ENCODE results near the gene SCN5A.

SCN5A gene

DNA sequence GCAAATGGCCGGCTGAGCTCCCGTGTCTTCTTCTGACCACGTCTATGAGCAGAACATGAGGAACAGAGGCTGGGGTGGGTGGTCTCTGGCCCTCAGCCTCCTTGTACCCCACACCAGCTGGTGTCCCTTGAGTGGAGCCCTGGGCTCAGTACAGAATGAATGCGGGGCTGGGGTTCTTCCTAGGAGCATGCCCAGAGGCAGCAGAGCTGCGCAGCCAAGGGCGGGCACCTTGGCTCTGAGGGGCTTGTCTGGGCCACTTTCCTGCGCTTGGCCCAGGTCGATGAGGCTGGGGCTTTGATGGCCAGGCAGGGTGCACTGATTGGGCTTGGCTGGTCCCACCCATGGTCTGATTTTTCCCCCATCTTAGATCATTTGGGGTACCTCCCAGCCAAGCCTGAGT lies 6.4 kb downstream of the SCN5A start:
- H3K4me1 ChIP-seq: no peaks in the 10 kb centered on the region
- no peak overlapping the region for H3K4me3 ChIP-seq (ENCODE audit: low read depth, low read length)
- H3K27me3 ChIP-seq: no peaks in the 10 kb centered on the region
- no peaks in the 10 kb centered on the region for H3K9me3 ChIP-seq
- TF ChIP-seq, protein P1, sequence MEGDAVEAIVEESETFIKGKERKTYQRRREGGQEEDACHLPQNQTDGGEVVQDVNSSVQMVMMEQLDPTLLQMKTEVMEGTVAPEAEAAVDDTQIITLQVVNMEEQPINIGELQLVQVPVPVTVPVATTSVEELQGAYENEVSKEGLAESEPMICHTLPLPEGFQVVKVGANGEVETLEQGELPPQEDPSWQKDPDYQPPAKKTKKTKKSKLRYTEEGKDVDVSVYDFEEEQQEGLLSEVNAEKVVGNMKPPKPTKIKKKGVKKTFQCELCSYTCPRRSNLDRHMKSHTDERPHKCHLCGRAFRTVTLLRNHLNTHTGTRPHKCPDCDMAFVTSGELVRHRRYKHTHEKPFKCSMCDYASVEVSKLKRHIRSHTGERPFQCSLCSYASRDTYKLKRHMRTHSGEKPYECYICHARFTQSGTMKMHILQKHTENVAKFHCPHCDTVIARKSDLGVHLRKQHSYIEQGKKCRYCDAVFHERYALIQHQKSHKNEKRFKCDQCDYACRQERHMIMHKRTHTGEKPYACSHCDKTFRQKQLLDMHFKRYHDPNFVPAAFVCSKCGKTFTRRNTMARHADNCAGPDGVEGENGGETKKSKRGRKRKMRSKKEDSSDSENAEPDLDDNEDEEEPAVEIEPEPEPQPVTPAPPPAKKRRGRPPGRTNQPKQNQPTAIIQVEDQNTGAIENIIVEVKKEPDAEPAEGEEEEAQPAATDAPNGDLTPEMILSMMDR (IDR thresholded peaks at IDR 0.05; ENCODE audit: low read depth, low read length): no peak
- no peak for DNase-seq
- no peaks in the 10 kb centered on the region for H3K36me3 ChIP-seq

DNA sequence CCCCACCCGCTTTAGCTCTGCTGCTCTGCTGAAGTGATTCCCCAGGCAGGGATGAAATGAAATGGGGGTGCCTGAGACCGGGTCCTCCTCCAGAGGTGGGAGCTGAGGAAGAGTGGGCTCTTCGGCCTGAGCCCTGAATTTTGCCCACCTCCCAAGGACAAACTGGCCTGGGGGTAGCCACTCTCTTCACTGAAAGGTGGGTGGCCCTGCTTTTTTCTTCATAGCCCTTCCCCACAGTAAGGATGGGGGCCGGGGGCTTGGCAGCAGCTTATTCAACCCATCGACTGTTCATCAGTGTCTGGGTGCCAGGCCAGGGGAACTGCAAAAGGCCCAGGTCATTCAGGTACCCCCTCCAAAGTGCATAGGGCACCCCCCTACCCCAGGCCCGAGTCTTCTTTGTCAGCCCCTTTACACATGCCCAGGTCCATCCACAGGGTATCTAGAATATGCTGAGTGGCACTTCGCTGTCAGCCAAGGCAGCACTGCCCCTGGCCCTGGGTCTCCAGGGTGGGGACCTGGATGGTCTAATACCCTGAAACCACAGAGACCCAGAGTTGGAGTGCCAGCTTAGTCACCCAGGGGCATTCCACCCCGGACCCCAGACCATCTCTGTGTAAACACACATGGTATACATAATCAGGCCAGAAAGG lies 7.9 kb downstream of the SCN5A start:
- TF ChIP-seq, protein P1 (IDR thresholded peaks at IDR 0.05; ENCODE audit: low read depth, low read length): no peak
- no peaks in the 10 kb centered on the region for H3K9me3 ChIP-seq
- DNase-seq: no peak
- no peaks in the 10 kb centered on the region for H3K27me3 ChIP-seq
- H3K4me3 ChIP-seq (ENCODE audit: low read depth, low read length): no peak overlapping the region
- no peaks in the 10 kb centered on the region for H3K4me1 ChIP-seq
- no peaks in the 10 kb centered on the region for H3K36me3 ChIP-seq

DNA sequence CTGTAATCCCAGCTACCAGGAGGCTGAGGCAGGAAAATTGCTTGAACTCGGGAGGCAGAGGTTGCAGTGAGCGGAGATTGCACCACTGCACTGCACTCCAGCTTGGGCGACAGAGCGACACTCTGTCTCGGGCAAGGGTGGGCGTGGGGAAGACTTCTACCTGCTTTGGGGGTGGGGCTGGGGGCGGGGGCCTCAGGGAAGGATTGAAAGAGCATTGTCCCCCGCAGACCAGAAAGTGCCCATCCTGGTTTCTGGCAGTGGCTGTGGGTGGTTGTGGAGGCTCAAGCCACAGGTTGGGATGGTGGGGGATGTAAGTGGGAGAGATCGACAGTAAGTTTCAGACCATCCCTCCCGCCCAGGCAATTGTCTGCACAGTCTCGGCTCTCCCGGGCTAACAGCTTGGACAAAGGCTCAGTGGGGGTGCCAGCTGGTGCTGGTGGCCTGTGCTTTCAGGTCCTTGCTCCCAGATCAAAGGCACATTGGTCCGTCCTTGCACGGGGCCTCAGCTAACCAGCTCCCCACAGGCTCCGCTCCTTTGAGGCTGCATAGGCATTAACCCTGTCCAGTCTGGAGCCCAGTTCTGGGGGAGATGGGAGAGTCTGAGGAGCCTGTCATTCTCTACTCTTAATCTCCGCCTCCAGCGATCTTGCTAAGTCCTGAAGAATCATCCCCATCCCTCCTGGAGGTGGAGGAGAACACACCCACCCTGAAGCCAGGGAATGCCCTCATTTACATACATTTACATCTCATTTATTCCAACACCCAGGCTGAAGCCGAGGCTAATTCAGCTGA lies 8.6 kb downstream of the SCN5A start:
- no peaks in the 10 kb centered on the region for H3K4me1 ChIP-seq
- no peak for DNase-seq
- no peaks in the 10 kb centered on the region for H3K27me3 ChIP-seq
- no peak overlapping the region for H3K4me3 ChIP-seq (ENCODE audit: low read depth, low read length)
- TF ChIP-seq, protein P1 (IDR thresholded peaks at IDR 0.05; ENCODE audit: low read depth, low read length): no peak
- no peaks in the 10 kb centered on the region for H3K9me3 ChIP-seq
- no peaks in the 10 kb centered on the region for H3K36me3 ChIP-seq

DNA sequence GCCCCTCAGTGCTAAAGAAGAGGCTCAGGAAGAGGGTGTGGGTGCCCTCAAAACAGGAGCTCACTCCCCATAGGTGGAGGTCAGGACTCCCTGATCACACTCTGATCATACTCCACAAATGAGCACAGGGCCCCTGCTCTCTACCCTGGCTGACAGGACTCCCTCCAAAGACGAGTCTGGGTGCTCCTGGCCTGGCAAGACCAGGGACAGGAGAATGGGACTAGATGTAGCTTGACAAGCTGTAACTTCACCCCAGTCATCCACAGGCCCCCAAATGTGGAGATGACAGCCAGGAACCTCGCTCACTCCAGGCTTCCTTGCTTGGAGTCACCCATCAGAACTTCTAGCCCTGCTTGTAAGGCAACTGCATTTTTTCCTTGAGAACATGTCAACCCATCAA lies 11.1 kb downstream of the SCN5A start:
- no peak overlapping the region for H3K4me3 ChIP-seq (ENCODE audit: low read depth, low read length)
- no peaks in the 10 kb centered on the region for H3K9me3 ChIP-seq
- no peak for DNase-seq
- H3K27me3 ChIP-seq: no peaks in the 10 kb centered on the region
- no peaks in the 10 kb centered on the region for H3K4me1 ChIP-seq
- H3K36me3 ChIP-seq: no peaks in the 10 kb centered on the region
- TF ChIP-seq, protein P1 (IDR thresholded peaks at IDR 0.05; ENCODE audit: low read depth, low read length): no peak

DNA sequence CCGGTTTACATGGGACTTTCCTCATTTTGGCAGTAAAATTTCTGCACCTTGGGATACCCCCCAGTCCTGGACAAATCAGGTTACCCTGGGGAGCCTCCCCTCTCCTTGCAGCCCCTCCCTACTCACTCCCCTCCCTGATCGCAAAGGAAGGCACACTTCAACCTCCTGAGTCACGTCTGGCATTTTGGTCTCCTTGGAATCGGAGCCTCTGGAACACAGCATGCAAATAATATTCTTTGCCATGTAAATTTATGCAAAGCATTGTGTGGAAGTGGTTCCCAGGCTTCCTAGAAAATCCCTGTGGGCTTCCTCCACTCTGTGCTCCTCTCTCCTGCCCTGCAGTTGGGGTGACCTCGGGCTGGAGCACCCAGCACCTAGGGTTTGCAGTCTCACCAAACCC lies 11.6 kb downstream of the SCN5A start:
- no peaks in the 10 kb centered on the region for H3K36me3 ChIP-seq
- TF ChIP-seq, protein P1 (IDR thresholded peaks at IDR 0.05; ENCODE audit: low read depth, low read length): no peak
- H3K4me3 ChIP-seq (ENCODE audit: low read depth, low read length): no peak overlapping the region
- H3K4me1 ChIP-seq: no peaks in the 10 kb centered on the region
- H3K9me3 ChIP-seq: no peaks in the 10 kb centered on the region
- DNase-seq: no peak
- no peaks in the 10 kb centered on the region for H3K27me3 ChIP-seq

DNA sequence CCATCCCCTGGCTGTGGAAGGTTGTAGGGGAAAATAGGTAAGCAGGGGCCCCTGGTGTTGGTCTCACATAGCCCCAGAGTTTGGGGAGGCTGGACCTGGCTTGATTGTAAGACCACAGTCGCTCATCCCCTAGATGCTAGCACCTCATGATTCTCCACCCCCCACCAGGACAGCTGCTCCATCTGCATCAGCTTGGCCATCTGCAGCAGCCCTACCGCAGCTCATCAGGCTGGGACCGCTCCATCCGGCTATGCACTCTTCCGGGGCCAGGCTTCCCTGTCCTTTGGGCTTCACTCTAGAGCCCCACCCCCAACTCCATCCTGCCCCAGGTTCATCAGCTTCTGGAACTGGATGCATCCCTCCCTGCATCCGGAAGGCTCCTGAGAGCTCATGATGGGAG lies 12.6 kb downstream of the SCN5A start:
- Histone ChIP-seq H3K27me3 (no peaks in the 10 kb centered on the region), H3K9me3 (no peaks in the 10 kb centered on the region), H3K4me1 (no peaks in the 10 kb centered on the region), H3K36me3 (no peaks in the 10 kb centered on the region), H3K4me3 (ENCODE audit: low read depth, low read length) (no peak overlapping the region)
- TF ChIP-seq, protein P1 (IDR thresholded peaks at IDR 0.05; ENCODE audit: low read depth, low read length): no peak
- DNase-seq: no peak
